ENCODE results near the gene C9.

DNA sequence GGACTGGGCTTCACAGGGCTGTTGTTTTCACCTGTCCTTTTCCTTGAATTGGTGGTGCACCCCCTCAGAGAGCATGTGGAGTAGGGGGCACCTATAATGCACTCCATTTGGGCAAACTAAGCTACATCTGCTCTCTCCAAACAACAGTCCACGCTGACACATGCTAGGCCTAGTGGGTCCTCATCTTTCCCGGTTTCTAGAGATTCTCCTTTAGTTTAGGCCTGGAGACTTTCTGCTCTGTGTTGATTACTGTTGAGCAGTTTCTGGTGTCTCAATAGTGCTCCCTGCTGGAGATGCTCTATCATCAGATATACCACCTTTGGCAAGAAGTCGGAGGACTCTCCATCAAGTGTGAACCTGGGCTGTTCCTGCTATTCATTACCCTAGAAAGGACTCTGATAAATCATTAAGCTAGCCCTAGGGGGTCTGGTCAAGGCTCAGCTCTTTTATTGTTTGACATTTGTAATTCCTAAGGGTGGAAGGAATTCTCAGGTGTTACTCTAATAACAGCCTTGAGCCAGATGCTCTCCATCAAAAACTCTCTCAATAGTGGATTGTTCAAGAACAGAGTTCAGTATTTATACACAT is 81.0 kb downstream of the C9 start:
- TF ChIP-seq POLR2A (IDR thresholded peaks at IDR 0.05) (no peak), POLR2AphosphoS5 (IDR thresholded peaks at IDR 0.05; ENCODE audit: insufficient read depth in 1 of 2, low read depth in 1 of 2) (no peak)
- TF ChIP-seq, protein P1, sequence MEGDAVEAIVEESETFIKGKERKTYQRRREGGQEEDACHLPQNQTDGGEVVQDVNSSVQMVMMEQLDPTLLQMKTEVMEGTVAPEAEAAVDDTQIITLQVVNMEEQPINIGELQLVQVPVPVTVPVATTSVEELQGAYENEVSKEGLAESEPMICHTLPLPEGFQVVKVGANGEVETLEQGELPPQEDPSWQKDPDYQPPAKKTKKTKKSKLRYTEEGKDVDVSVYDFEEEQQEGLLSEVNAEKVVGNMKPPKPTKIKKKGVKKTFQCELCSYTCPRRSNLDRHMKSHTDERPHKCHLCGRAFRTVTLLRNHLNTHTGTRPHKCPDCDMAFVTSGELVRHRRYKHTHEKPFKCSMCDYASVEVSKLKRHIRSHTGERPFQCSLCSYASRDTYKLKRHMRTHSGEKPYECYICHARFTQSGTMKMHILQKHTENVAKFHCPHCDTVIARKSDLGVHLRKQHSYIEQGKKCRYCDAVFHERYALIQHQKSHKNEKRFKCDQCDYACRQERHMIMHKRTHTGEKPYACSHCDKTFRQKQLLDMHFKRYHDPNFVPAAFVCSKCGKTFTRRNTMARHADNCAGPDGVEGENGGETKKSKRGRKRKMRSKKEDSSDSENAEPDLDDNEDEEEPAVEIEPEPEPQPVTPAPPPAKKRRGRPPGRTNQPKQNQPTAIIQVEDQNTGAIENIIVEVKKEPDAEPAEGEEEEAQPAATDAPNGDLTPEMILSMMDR (IDR thresholded peaks at IDR 0.05), result peak in 2 of 3 experiments; percentile 35 to 57

Measured in vagina (tissue), 2 donors.